HG03103 (cell line): ENCODE results near the gene TLL2.

Experiments used
- ATAC-seq: cut with Tn5 transposase; IDR thresholded peaks from one replicate; pipeline ENCODE4 v1.9.1; 2021; ENCODE audit warnings: low read depth; ENCODE audit not compliant: unreplicated experiment

The TLL2 gene

DNA sequence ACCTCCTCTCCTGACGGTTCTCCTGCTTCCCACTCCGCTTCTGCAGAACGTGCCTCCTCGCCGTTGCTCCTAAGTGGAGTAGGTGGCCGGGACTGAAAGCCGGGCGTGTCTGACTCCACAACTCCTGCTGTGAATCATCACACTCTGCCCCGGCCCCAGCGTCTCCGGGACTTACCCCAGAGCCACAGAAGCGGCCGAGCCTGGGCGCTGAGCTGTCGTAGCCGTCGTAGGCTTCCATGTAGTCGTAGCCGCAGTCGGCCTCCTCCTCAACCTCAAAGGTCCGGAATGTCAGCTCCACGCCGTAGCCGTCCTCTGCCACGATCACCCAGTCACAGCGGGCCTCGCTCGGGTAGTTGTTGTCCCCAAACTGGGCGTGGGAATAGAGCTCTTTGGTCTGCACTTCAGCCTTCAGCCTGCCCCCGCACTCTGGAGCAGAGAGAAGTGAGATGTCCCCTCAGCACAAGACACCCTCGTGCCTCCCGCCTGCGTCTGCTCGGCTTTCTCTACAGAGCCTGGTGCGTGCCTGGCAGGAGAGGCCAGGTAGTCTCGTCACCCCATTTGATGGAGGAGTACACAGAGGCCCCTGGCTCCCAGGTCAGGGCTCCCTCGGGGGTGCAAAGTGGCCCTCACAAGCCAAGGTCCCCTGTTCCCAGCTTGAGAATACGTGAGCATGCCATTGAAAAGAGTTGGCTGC lies 143.7 kb downstream of the TLL2 start:
- no peak for ATAC-seq

DNA sequence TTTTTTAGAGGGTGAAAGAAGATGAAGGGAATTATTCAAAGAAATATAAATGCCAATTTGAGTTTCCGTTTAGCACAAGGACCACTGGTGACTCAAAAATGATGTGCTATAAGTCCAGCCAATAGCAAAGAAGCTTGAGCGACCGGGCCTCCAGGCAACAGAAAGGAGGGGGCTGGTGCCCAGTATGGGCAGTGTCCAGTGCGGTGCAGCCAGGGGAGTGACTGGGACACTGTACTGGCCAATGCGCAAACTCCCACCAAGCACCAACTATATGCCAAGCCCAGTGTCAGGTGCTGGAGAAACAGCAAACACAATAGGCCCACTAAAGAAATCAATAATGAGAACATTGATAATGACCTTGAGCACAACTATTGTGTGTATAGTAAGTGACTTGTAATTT lies 144.8 kb downstream of the TLL2 start:
- ATAC-seq: no peak

DNA sequence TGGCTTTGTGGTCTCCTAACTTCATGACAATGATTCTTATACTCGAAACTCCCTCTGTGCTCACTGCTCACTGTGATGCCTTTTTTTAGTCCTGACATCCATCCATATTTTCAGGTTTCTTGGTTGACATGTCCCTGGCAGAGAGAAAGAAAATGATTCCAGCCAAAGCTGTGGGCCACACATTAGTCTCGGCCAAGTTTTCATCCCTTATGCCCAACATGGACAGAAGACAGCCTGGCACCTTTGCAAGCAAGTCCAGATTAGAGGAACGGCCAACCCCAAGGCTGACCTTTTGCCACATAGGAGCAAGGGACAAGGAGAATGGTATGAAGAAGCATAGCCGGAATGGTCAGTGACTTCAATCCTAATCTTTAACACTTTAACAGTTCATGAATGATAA lies 146.3 kb downstream of the TLL2 start:
- no peak for ATAC-seq

DNA sequence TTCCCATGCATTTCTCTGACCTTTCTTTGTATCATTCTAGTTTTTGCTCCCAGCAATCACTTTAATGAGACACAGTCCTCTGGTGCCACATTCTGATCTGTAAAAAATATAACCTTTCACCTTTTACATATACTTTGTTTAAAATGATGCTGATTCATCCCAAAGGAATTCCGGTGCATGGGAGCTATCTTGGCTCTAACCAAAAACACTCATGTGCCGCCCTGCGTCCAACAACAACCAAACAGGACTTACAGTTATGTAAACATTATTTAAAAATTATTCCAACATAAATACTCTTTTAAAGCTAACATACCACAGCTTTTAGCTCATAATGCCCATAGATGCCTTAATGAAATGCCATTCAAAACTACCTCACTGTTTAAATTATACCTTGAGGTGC lies 147.2 kb downstream of the TLL2 start:
- no peak for ATAC-seq

DNA sequence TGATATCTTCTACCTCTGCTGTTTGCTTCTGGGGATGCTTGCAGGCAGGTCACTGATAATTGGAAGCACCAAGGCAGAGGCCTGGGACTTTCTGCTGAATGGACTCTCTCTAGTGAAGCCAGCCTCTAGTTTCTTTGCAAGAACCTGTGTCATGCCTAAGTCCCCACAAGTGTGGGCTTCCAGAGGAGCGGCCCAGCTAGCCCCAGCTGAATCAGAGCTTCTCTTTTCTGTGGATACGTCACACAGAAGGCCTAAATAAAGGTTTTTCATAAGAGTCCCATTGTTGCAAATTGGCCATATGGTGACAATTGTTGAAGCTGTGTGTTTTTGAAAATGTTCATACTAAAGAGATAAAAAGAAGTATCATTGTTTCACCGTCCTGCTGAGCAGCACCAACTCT lies 148.2 kb downstream of the TLL2 start:
- ATAC-seq: no peak

DNA sequence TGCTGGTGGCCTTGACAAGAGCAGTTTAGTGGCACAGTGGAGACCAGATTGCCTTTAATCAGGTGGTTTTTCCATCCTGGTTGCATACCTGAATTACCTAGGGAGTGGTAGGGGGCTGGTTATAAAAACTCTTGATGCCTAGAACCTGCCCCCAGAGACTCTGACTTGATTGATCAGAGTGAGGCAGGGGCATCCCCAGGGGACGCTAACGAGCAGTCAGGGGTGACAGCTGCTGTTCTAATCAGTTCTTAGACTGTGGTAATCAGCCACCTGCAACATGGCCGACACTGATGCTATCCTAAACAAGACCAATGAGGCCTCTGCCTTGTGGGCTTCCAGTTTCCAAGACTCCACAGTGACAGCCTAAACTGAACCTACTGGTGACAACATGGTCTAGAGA lies 153.0 kb downstream of the TLL2 start:
- no peak for ATAC-seq

DNA sequence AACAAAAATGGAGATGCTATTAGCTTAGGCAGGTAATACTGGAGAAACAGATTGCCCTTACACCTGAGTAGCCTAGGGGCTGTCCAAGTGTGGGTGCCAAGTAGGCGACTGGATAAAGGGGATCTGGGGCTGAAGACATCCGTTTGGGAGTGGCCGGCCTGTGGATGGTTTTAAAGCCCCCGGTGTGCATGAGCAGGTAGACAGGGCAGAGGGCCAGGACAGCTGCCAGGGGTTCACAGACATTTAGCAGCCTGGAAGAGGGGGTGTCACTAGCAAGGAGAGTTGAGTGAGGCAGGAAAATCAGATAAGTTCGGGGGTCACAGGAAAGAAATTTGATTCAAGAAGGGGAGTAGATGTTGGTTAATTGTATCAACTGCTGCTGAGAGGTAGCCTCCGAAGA lies 153.4 kb downstream of the TLL2 start:
- ATAC-seq: no peak

DNA sequence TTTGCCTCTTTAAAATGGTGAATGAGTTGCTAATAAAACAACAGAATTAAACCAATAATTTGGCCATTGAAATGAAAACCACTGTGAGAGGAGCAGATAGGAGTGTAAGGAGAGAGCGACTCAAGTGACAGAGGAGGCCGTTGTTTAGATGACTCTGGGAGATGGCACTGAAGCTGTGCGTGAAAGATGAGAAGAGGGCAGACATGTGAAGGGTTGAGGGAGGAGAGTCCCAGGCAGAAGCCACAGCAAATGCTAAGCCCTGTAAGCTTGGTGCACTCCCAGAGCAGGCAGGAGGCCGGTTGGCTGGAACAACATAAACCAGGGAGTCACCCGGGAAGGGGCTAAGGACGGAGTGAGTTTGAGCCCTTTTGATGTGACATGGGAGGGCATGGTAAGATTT lies 154.1 kb downstream of the TLL2 start:
- no peak for ATAC-seq

DNA sequence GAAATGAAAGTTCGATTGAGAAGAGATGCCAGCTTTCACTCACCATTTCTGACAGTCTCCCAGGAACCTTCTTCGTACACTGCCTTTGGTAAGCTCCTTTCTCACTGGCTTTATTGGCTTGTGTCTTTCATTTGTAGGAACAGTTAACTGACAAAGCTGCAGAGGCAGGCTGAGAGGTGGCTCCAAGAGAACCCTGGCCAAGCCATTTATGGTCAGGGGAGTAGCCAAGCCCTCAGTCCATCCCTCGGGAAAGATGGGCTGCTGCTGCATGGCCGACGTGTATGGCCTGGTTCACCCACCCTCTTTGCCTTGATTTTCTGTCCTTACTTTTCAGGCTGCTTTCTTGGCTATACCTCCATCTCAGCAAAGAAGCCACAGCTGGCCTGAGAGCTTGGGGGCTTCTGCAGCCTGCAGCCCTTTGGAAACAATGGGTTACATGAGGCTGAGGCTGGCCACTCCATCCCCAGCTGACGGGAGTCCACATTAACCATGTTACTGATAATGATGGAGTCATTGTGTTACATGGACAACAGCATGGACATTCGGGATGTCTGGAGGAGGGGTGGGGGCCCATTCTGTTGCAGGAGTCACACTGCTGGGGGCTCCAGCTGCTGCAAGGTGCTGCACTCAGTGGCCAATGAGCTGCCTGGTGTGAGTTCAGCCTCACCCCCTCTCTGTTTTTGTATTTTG lies 154.7 kb downstream of the TLL2 start, which contains the start of gene OPALIN:
Gene OPALIN (minus strand): TSS at position 152 of the 690 bp plus-strand sequence. CDS start 106 bp downstream, at position 46.
- no peak for ATAC-seq

DNA sequence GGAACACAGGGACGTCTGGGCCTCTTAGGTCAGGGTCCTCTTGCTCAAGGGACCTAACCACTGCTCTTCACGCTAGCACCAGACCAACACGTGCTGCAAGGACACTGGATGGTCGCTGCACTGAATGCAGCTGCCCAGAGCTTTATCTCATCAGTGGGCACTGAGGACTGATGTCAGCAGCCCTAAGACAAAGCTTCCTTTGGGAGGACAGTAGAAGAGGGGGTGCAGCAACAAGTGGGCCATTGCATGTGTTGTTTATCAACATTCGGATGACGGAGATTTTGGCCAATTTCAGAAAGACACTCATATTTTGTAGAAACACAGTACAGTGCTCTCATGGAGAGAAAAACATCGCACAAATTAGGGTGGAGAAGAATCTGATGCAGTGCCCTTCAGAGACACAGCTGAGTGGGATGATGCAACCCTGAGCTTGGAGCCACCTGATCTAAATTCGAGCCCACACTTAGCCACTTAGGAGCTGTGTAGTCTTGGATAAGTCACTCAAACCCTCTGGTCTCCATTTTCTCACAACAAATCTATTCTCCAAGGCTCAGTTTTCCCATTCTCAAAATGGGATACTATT lies 156.6 kb downstream of the TLL2 start:
- ATAC-seq: no peak

DNA sequence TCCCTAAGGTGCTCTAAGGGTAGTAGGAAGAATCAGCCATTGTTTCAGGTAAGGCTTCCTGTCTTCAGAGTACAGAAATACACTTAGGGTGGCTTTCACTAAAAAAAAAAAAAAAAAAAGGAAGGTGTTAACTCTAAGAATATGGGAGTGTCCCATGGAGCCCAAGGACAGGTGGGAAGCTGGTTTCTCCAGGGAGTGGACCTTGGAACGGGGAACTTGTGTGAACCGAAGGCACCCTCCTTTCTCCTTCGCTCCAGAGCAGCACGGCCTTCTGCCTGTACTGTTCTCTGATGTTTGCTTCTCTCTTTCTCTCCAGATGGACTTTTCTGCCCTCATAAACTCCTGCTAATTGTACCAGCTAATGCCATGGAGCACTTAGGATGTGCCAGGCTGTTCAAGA lies 161.1 kb downstream of the TLL2 start:
- ATAC-seq: no peak

DNA sequence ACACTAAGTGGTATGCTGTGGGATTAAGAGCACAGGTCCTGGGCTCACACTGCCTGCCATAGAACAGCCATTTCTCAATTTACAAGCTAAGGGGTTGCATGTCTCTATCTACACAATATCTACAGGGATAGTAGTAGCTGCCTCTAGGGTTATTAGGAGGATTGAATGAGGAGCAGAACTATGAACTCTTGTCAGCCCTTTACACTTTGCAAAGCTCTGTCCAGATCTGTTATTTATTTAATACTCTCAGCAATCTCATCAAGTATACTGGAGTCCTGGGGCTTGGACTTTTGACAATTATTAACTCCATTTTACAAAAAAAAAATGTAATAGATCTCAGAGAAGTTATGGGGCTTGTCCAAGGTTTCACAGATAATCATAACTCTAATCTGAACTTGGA lies 161.7 kb downstream of the TLL2 start:
- no peak for ATAC-seq

DNA sequence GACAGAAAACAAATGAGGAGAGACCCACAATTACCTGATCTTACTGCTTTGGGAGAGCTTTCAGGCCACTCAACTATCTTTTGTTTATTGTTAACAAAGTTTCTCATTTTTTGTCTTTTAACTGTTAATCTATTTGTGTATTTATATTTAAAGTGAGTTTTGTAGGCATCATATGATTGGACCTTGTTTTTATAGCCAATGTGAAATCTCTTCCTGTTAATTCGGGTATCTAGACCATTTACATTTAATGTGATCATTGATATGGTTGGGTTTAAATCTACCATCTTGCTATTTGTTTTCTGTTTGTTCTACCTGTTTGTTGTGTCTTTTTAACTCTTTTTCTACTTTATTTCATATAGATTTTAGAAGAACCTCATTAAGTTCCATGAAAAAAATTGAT lies 167.4 kb downstream of the TLL2 start:
- no peak for ATAC-seq

DNA sequence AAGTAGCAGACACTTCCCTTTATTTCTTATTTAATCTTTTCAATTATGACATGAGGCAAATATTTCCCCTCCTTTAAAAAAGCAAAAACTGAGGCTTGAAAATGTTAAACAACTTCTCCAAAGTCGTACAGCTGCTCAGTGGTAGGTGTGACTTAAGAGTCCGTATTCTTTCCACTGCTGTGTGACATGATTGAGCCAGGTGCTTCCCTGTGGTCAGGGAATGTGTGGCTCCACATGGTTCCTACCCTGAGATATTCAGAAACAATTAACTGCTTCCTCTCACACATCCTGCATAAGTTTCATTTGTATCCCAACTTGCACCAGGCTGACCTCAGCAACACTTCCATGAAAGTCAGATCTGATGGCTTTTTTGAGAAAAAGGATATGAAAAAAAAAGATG lies 168.5 kb downstream of the TLL2 start:
- ATAC-seq: no peak

DNA sequence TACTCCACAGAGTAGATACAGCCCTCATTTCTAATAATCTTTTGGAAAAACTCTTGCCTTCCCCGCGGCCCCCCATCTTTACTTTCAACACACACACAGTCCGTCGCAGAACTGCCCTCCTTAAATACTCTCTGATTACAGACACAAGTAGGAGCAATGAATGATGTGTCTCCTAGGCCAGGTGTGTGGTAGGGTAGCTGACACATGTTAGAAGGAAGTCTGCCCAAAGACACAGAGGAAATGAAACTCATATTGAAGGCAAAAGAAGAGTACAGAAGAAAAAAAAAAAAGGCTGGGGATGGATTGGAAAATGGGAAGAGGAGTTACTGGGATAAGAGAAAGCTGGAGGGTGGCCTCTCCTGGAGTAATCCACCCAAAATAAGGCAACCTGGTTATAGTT lies 169.5 kb downstream of the TLL2 start:
- no peak for ATAC-seq

DNA sequence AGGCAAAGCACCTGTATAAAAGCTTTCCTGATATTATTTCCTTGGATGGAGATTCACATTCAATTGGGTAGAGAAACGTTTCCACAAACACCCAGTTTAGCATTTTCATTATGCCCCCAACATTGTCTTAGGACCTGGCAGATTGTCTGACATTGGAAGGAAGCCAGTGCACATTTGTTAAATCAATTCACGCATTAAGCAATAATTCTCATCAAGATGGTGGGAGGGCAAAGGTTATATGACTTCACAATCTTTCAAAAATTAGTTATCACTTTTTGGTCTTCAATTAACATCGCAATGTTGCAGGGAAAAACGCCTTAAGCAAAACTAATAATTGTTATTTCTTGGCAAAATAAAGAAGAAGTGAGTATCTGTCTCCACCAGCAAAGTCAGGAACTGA lies 171.3 kb downstream of the TLL2 start:
- no peak for ATAC-seq

DNA sequence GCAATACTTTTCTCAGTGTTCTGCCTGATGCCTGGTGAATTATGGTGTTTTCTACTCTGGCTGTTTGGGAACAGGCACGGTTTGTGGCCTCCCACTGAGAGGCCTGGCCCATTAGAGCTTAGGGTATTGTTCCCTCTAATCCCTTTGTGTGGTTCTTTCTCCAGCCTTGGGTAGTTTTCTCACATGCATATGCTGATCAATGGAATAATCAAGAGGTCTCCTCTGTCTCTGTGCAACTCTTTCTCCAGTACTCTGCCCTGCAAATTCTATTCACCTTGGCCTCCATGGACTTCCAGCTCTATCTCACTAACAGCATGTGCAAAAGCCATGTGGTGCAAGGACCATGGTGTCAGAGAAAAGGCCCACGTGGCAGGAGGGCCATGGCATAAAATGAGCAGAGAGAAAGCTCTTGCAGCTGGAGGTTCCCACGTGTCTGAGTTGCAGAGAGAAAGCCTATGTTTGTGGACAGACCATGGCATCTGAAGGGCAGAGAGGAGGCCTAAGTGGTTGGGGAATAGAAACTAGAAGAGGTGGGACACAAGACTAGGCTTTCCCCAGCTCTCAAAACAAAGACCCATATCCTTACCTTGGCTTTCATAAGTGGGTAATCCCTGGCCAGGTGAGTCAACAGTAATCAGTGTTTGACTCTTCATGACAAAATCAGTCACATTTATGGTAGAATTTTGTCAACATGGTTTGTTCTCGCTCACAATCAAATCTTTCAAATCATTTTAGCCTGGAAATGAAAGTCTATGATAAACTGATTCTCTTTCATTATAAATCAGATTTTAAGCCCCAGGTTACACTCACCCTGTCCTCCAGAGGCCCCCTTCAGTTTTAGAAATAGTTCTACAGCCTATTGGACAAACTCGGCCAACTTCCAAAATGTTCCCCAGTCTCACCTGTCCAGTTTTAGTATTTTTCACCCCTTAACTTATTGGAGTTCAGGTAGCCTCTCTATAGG lies 172.2 kb downstream of the TLL2 start:
- no peak for ATAC-seq

DNA sequence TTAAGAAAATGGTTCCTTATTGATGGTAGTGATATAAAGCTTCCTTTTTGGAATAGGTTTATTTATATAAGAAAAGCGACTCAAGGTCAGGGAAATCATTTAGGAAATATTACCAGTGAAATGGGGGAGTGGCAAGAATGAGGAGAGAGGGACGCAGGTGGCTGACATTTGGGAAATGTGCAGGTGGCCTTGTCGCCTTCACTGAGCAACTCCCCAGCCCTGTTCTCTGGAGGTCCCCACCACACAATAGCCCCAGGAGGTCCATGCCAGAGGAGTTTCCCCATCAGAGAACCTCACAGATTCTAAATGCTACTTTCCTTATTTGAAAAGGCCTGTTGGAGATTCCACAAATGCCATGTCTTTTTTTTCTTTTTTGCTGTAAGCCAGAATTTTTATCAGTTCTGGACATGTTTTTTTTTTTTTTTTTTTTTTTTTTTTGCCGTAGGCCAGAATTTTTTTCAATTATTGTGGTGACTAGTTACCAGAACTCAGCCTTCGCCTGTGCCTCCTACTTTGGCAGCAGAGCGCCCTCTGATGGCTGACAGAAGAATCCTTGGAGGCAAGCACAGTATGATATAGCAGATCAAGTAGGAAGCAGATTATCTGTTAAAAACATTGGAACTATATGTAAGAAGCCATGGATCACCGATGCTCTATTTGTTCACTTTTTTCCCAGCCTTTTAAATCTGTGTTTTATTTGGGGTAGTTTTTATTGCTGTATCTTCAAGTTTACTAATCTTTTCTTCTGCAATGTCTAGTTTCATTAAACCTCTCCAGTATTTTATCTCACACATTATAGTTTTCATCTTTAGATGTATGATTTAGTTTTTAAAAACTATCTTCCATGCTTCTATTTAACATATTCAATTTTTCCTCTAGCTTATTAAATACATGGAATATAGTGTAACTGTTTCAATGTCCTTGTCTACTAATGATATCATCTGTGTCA lies 173.5 kb downstream of the TLL2 start:
- peak; percentile 70 for ATAC-seq

DNA sequence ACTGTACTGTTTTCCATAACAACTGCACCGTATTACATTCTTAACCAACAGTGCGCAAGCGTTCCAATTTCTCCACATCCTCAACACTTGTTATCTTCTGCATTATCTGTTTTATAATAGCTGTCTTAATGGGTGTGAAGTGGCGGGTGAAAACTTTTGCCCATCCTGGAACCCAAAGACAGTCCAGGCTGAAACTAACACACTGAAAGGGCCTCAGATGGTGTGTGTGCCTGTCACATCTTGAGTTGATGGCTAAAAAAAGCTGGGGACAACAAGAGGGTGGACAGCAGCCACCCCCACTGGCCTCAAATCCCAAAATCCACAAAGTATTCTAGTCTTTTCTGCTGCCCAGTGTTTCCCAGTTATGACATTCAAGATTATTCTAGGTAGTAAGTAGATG lies 174.3 kb downstream of the TLL2 start:
- no peak for ATAC-seq
